K562 (cell line): ENCODE data around the gene PRPF6. TPM values are rescaled to one million over a fixed set of nuclear protein-coding genes. Genes with fewer than 3 reads are reported as not detected.

Source experiments
- FUS ChIP-seq: fragments of 200-400 bp; formaldehyde crosslinking; optimal IDR thresholded peaks from 2 replicates; pipeline ENCODE3; 2017; ENCODE audit warnings: low read depth, low read length
- GTF2E2 ChIP-seq: fragments of 200-800 bp; sonication (Bioruptor generic); IDR thresholded peaks from 2 replicates; pipeline ENCODE4 v1.6.1; 2016; ENCODE audit warnings: missing genetic modification characterization, missing compliant biosample characterization
- HDAC1 ChIP-seq, 2 experiments: fragments of 450-650 bp; IDR thresholded peaks; 2 replicates each; pipeline ENCODE4 v1.6.1; 2016 to 2017; ENCODE audit warnings: inconsistent platforms in 1 of 2, mild to moderate bottlenecking in 1 of 2, moderate library complexity in 1 of 2
- KLF10 ChIP-seq: fragments of 250-450 bp; sonication (Bioruptor Pico); IDR thresholded peaks from 2 replicates; pipeline ENCODE4 v1.6.1; 2021; ENCODE audit warnings: matching md5 sums
- PHB ChIP-seq: fragments of 250-450 bp; sonication (Bioruptor Pico); IDR thresholded peaks from 2 replicates; pipeline ENCODE4 v1.5.0; 2021
- PHF8 ChIP-seq: fragments of 200-600 bp; sonication (generic); IDR thresholded peaks from 2 replicates; pipeline ENCODE4 v1.6.1; 2012; ENCODE audit warnings: mixed run types, mild to moderate bottlenecking, inconsistent platforms, low read length, moderate library complexity, borderline replicate concordance
- ZFP1 ChIP-seq: fragments of 450-650 bp; formaldehyde crosslinking; IDR thresholded peaks from 2 replicates; pipeline ENCODE4 v1.4.0; 2020; ENCODE audit warnings: mild to moderate bottlenecking, mixed read lengths
- polyA plus RNA-seq, 8 experiments: library from polyadenylated mRNA; depleted of rRNA in 4 of 8; stranded (reverse) in 5 of 8; unstranded in 3 of 8; fragments of >200 nt; fragmentation: Nextera tagmentation in 2 of 8; fragmentation: Illumina TruSeq in 1 of 8; extraction: Ambion mirVana in 2 of 8; extraction: Trizol in 1 of 8; gene quantifications; 2 replicates each; pipeline versions ENCODE4 v1.2.1 to v1.2.3, GENCODE V29; 2011 to 2014; ENCODE audit warnings: inconsistent platforms in 1 of 8, missing spikeins in 1 of 8
- total RNA-seq, 7 experiments: library from RNA; depleted of rRNA in 6 of 7; stranded (reverse); fragments of >200 nt in 6 of 7; fragmentation: Illumina TruSeq in 2 of 7; extraction: Trizol in 2 of 7; gene quantifications; 2 replicates each; pipeline versions ENCODE4 v1.2.1 to v1.2.3, GENCODE V29; 2011 to 2021; ENCODE audit warnings: low replicate concordance in 1 of 7
- TF ChIP-seq, protein P1 (sequence below): fragments of 450-650 bp; IDR thresholded peaks from one replicate; pipeline ENCODE4 v1.6.1; 2018; ENCODE audit warnings: mild to moderate bottlenecking, moderate library complexity; ENCODE audit not compliant: partially characterized antibody
- TF ChIP-seq, protein P2 (sequence below), 2 experiments: fragments of 450-650 bp in 1 of 2; sonication (generic) in 1 of 2; formaldehyde crosslinking in 1 of 2; IDR thresholded peaks; 2 replicates each; pipeline versions ENCODE4 v1.7.1 to v1.9.0; 2016 to 2022; ENCODE audit warnings: inconsistent platforms in 1 of 2, mild to moderate bottlenecking in 1 of 2, missing genetic modification reagents in 1 of 2
- TF ChIP-seq, protein P3 (sequence below): fragments of 450-650 bp; formaldehyde crosslinking; conservative IDR thresholded peaks from 2 replicates; pipeline ENCODE4 v1.4.0; 2022; ENCODE audit warnings: mild to moderate bottlenecking, missing genetic modification characterization
- TF ChIP-seq, protein P4 (sequence below), 2 experiments: fragments of 450-650 bp; conservative IDR thresholded peaks; 2 replicates each; pipeline ENCODE4 v1.6.1; 2017; ENCODE audit warnings: mild to moderate bottlenecking in 2 of 2, moderate library complexity in 2 of 2

The PRPF6 gene
- total and polyA plus RNA-seq, 9 of the 15 experiments (the other 6 are each of a cell fraction or from before 2014, with no cell fraction given) = 4.2 to 83.2 (median 59.9) TPM

DNA sequence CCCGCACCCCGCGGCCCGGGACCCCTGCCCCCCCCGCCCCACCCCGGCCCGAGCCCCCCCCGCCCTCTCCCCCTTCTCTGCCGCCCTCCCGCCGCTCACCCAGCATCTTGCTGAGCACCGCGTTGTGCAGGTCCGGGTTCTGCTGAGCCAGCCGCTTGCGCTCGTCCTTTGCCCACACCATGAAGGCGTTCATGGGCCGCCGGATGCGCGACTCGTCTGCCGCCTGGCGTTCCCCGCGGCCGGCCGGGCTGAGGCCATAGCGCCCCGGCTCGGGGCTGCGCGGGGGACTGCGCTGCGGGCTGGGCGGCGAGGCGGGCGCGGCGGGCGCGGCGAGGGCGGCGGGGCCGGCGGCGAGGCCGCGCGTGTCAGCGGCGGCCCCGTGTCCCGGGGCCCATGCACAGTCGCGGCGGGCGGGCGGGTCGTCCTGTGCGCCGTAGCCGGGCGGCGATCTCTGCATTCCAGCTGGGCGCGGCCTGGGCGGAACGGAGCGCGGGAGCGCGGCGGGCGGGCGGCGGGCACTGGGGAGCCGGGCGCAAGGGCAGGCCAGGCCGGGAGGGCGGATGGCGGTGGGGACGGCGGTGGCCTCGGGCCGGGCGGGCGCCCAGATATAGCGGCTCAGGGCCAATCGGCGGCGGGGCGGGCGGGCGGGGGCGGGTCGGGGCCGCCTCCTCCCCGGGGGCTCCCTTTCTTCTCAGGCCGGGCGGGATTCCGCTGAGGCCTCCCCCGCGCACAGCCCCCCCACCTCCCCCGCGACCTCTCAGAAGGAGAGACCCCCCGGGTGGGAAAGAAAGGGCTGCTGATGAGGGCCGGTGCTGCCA is 68.3 kb downstream of the PRPF6 start, which contains the start of gene SOX18 (continued):
- TF ChIP-seq, protein P1, sequence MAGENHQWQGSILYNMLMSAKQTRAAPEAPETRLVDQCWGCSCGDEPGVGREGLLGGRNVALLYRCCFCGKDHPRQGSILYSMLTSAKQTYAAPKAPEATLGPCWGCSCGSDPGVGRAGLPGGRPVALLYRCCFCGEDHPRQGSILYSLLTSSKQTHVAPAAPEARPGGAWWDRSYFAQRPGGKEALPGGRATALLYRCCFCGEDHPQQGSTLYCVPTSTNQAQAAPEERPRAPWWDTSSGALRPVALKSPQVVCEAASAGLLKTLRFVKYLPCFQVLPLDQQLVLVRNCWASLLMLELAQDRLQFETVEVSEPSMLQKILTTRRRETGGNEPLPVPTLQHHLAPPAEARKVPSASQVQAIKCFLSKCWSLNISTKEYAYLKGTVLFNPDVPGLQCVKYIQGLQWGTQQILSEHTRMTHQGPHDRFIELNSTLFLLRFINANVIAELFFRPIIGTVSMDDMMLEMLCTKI = no peak
- TF ChIP-seq GTF2E2 (tag) (no peak), ZFP1 (CRISPR knock-in tag) (no peak), KLF10 (no peak), HDAC1 (IDR thresholded peaks at IDR 0.05) (no peak; a peak in 1 of 4 replicates), PHF8 (peak; percentile 32; the same call in 1 of the 2 replicates), FUS (no peak), PHB (CRISPR knock-in tag) (no peak)
- TF ChIP-seq, protein P2, sequence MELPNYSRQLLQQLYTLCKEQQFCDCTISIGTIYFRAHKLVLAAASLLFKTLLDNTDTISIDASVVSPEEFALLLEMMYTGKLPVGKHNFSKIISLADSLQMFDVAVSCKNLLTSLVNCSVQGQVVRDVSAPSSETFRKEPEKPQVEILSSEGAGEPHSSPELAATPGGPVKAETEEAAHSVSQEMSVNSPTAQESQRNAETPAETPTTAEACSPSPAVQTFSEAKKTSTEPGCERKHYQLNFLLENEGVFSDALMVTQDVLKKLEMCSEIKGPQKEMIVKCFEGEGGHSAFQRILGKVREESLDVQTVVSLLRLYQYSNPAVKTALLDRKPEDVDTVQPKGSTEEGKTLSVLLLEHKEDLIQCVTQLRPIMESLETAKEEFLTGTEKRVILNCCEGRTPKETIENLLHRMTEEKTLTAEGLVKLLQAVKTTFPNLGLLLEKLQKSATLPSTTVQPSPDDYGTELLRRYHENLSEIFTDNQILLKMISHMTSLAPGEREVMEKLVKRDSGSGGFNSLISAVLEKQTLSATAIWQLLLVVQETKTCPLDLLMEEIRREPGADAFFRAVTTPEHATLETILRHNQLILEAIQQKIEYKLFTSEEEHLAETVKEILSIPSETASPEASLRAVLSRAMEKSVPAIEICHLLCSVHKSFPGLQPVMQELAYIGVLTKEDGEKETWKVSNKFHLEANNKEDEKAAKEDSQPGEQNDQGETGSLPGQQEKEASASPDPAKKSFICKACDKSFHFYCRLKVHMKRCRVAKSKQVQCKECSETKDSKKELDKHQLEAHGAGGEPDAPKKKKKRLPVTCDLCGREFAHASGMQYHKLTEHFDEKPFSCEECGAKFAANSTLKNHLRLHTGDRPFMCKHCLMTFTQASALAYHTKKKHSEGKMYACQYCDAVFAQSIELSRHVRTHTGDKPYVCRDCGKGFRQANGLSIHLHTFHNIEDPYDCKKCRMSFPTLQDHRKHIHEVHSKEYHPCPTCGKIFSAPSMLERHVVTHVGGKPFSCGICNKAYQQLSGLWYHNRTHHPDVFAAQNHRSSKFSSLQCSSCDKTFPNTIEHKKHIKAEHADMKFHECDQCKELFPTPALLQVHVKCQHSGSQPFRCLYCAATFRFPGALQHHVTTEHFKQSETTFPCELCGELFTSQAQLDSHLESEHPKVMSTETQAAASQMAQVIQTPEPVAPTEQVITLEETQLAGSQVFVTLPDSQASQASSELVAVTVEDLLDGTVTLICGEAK (IDR thresholded peaks at IDR 0.05) = no peak
- TF ChIP-seq, protein P2 (CRISPR knock-in tag; IDR thresholded peaks at IDR 0.05) = no peak
- TF ChIP-seq, protein P3, sequence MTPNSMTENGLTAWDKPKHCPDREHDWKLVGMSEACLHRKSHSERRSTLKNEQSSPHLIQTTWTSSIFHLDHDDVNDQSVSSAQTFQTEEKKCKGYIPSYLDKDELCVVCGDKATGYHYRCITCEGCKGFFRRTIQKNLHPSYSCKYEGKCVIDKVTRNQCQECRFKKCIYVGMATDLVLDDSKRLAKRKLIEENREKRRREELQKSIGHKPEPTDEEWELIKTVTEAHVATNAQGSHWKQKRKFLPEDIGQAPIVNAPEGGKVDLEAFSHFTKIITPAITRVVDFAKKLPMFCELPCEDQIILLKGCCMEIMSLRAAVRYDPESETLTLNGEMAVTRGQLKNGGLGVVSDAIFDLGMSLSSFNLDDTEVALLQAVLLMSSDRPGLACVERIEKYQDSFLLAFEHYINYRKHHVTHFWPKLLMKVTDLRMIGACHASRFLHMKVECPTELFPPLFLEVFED (CRISPR knock-in tag) = no peak
- TF ChIP-seq, protein P4, sequence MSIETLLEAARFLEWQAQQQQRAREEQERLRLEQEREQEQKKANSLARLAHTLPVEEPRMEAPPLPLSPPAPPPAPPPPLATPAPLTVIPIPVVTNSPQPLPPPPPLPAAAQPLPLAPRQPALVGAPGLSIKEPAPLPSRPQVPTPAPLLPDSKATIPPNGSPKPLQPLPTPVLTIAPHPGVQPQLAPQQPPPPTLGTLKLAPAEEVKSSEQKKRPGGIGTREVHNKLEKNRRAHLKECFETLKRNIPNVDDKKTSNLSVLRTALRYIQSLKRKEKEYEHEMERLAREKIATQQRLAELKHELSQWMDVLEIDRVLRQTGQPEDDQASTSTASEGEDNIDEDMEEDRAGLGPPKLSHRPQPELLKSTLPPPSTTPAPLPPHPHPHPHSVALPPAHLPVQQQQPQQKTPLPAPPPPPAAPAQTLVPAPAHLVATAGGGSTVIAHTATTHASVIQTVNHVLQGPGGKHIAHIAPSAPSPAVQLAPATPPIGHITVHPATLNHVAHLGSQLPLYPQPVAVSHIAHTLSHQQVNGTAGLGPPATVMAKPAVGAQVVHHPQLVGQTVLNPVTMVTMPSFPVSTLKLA (conservative IDR thresholded peaks at IDR 0.05) = no peak
